Heart right ventricle (tissue), 16 donors: Measurements from ENCODE around the gene ARL15. TPM values are rescaled to one million over a fixed set of nuclear protein-coding genes. Genes with fewer than 3 reads are reported as not detected.
"Not testable (repeated sequence)": the region's sequence is repeated elsewhere in the genome, so short reads cannot be mapped to it uniquely, and the experiment has no call there.

ENCODE experiments used
- ATAC-seq, 8 donors: fragments of 200-7000 bp; cut with Tn5 transposase; one replicate each; pipeline ENCODE4 v1.9.1; 2020; ENCODE audit warnings: mild to moderate bottlenecking in 8 of 8, moderate library complexity in 8 of 8, moderate number of reproducible peaks in 1 of 8
- DNase-seq, 2 donors: peaks; one replicate each; pipeline ENCODE4 v3.0.0-alpha.2; 2020
- H3K27ac ChIP-seq, 10 donors: fragments of 200-600 bp; sonication (generic) in 2 of 10; one replicate each; pipeline versions ENCODE4 v1.5.0 to v1.8.0; 2020 to 2022; ENCODE audit warnings: mild to moderate bottlenecking in 3 of 10
- H3K27me3 ChIP-seq, 7 donors: fragments of 200-600 bp; one replicate each; pipeline ENCODE4 v1.8.0; 2021 to 2022; ENCODE audit warnings: mild to moderate bottlenecking in 2 of 7
- H3K36me3 ChIP-seq, 9 donors: fragments of 200-600 bp; sonication (generic) in 1 of 9; one replicate each; pipeline versions ENCODE4 v1.5.0 to v1.8.0; 2020 to 2022; ENCODE audit warnings: mild to moderate bottlenecking in 2 of 9
- H3K4me1 ChIP-seq, 9 donors: fragments of 200-600 bp; sonication (generic) in 1 of 9; one replicate each; pipeline versions ENCODE4 v1.5.0 to v1.8.0; 2020 to 2022; ENCODE audit warnings: mild to moderate bottlenecking in 4 of 9
- H3K4me3 ChIP-seq, 10 donors: fragments of 200-600 bp; sonication (generic) in 2 of 10; one replicate each; pipeline versions ENCODE4 v1.5.0 to v1.8.0; 2020 to 2022; ENCODE audit warnings: mild to moderate bottlenecking in 7 of 10, moderate library complexity in 2 of 10
- H3K9me3 ChIP-seq, 11 donors: fragments of 200-600 bp in 10 of 11; sonication (generic) in 2 of 11; one replicate each; pipeline versions ENCODE4 v1.5.0 to v1.8.0; 2013 to 2022; ENCODE audit warnings: mild to moderate bottlenecking in 2 of 11, control low read depth in 1 of 11, moderate library complexity in 1 of 11
- CTCF ChIP-seq, 9 donors: fragments of 200-600 bp; sonication (generic) in 2 of 9; IDR thresholded peaks; one replicate each; pipeline versions ENCODE4 v1.5.0 to v1.8.0; 2021 to 2022; ENCODE audit warnings: antibody characterized with exemption in 9 of 9, mild to moderate bottlenecking in 5 of 9, moderate library complexity in 1 of 9
- WGBS, 2 donors: extraction: QIAGEN DNeasy Blood & Tissue Kit; methylation state at CpG; one replicate each; pipeline ENCODE4 v1.1.7; 2013; ENCODE audit warnings: inconsistent platforms in 1 of 2; 5-methylcytosine and 5-hydroxymethylcytosine counted together
- intact Hi-C, 10 donors: fragments of 100-400 bp; cut with DNase I; formaldehyde crosslinking; loops; one replicate each; pipeline versions ENCODE4 v1.11.1 to v1.14.2; 2022
- polyA plus RNA-seq, 2 donors: library from polyadenylated mRNA; stranded (reverse); fragments of 200-250 nt; gene quantifications; one replicate each; pipeline ENCODE4 v1.2.3, GENCODE V29; 2013
- total RNA-seq, 10 donors: library from RNA; stranded (reverse); fragmentation: NEBNext Ultra II Directional in 3 of 10; extraction: Animal tissue kit (Norgen Biotek cat#: 25700) in 3 of 10; gene quantifications; one replicate each; pipeline versions ENCODE4 v1.2.1 to v1.2.4, GENCODE V29; 2021 to 2023
- donor health status: Arrhythmogenic right ventricular cardiomyopathy.
- donor health status: ischemic (EF 13 %, LVEDD 7.1; RV severe dilation, severe dysfunction).
- donor health status: healthy with polysubstance abuse.
- donor health status: DM: no; HTN: yes; CAD: no.
- donor health status: DM: no; HTN: no; CAD: no.
- donor health status: ischemic (EF 25% LVEDD 6.9; RV normal size, moderate dysfunction).
- donor health status: ischemic (EF 25% LVEDD 5.7; RV mildly dilated, moderate dysfunction).
- donor health status: healthy.
- donor health status: DM: yes; HTN: yes; CAD: no.
- donor health status: Ischemic cardiomyopathy.
- donor health status: ischemic (EF 35%, LVEDD 5.7; RV mildly dilated, moderate dysfunction).
- donor health status: nonischemic (EF 11% LVEDD 7.7; RV severe dilation, severe dysfunction).
- donor health status: DM: yes; HTN: yes; CAD: no.
- donor health status: PGD.
- donor health status: ischemic (EF 29% LVEDD 5.4; RV normal size, mild dysfunction).
- donor health status: nonischemic (EF 23%, LVEDD 6.1; RV moderate dilation, normal function).

Gene ARL15
- total and polyA plus RNA-seq, 12 donors, result 7.8 to 31.8 (median 26.9) TPM

- H3K9me3 ChIP-seq, result peaks cover 0 to 7% (median 0%) of the 10 kb centered on the region in 11 donors
- H3K27ac ChIP-seq, result no peak overlapping the region
- ATAC-seq, result no peak
- intact Hi-C loops, result no loop called here
- H3K4me3 ChIP-seq, result no peak overlapping the region
- peaks cover 0 to 4% (median 0%) of the 10 kb centered on the region in 9 donors for H3K36me3 ChIP-seq
- DNase-seq, result no peak
- 93 to 100% methylated on average over 1 of the region's 1 CpG for WGBS, 2 donors
- no peaks in the 10 kb centered on the region for H3K27me3 ChIP-seq
- TF ChIP-seq CTCF (IDR thresholded peaks at IDR 0.05), result no peak
- H3K4me1 ChIP-seq, result no peaks in the 10 kb centered on the region
These were observed 325.4 kb downstream of the ARL15 start for GRCh38 chr5:53984971-53985370.

- Histone ChIP-seq H3K36me3 (peaks cover 0 to 4% (median 0%) of the 10 kb centered on the region in 9 donors), H3K27me3 (no peaks in the 10 kb centered on the region), H3K4me3 (no peak overlapping the region), H3K9me3 (peaks cover 0 to 7% (median 0%) of the 10 kb centered on the region in 11 donors), H3K27ac (no peak overlapping the region), H3K4me1 (no peaks in the 10 kb centered on the region)
- no peak for DNase-seq
- ATAC-seq, result no peak
- 88 to 89% methylated on average over 10 of the region's 10 CpGs for WGBS, 2 donors
- no peak for TF ChIP-seq CTCF (IDR thresholded peaks at IDR 0.05)
- intact Hi-C loops, result no loop called here
These were observed 326.6 kb downstream of the ARL15 start for GRCh38 chr5:53983568-53984460.

DNA sequence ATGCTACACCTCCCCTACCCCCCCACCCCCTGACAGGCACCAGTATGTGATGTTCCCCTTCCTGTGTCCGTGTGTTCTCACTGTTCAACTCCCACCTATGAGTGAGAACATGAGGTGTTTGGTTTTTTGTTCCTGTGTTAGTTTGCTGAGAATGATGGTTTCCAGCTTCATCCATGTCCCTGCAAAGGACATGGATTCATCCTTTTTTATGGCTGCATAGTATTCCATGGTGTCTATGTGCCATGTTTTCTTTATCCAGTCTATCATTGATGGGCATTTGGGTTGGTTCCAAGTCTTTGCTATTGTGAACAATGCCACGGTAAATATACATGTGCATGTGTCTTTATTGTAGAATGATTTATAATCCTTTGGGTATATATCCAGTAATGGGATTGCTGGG lies 328.1 kb downstream of the ARL15 start:
- H3K4me3 ChIP-seq, H3K9me3 ChIP-seq, H3K27ac ChIP-seq, H3K27me3 ChIP-seq, ATAC-seq, intact Hi-C loops, H3K4me1 ChIP-seq, H3K36me3 ChIP-seq, DNase-seq: not testable (repeated sequence)
- WGBS, 2 donors, result 96 to 97% methylated on average over 2 of the region's 2 CpGs

- H3K27ac ChIP-seq, result no peak overlapping the region
- intact Hi-C loops, result no loop called here
- TF ChIP-seq CTCF (IDR thresholded peaks at IDR 0.05), result no peak
- H3K9me3 ChIP-seq, result peaks cover 0 to 7% (median 0%) of the 10 kb centered on the region in 11 donors
- H3K4me1 ChIP-seq, result peaks cover 0 to 4% (median 0%) of the 10 kb centered on the region in 9 donors
- DNase-seq, result no peak
- no peak for ATAC-seq
- H3K36me3 ChIP-seq, result no peaks in the 10 kb centered on the region
- no peaks in the 10 kb centered on the region for H3K27me3 ChIP-seq
- H3K4me3 ChIP-seq, result no peak overlapping the region
These were observed 330.3 kb downstream of the ARL15 start for GRCh38 chr5:53980061-53980460.

GRCh38 chr5:53974021-53974420 lies 336.4 kb downstream of the ARL15 start:
- ATAC-seq, result no peak
- TF ChIP-seq CTCF (IDR thresholded peaks at IDR 0.05), result no peak
- H3K4me1 ChIP-seq, result peaks cover 0 to 18% (median 3%) of the 10 kb centered on the region in 9 donors
- H3K27me3 ChIP-seq, result no peaks in the 10 kb centered on the region
- H3K4me3 ChIP-seq, result no peak overlapping the region
- no peaks in the 10 kb centered on the region for H3K36me3 ChIP-seq
- WGBS, 2 donors, result 95 to 96% methylated on average over 1 of the region's 1 CpG
- no peaks in the 10 kb centered on the region for H3K9me3 ChIP-seq
- intact Hi-C loops, result no loop called here
- DNase-seq, result no peak
- H3K27ac ChIP-seq, result no peak overlapping the region
